IPS DF 4.7 (cell line): ENCODE measurements around the gene RNF150.

Experiments
- DNase-seq: peaks from one replicate; pipeline ENCODE4 v3.0.0-alpha.2; 2013; ENCODE audit warnings: low spot score; ENCODE audit errors: extremely low read depth

Gene RNF150

DNA sequence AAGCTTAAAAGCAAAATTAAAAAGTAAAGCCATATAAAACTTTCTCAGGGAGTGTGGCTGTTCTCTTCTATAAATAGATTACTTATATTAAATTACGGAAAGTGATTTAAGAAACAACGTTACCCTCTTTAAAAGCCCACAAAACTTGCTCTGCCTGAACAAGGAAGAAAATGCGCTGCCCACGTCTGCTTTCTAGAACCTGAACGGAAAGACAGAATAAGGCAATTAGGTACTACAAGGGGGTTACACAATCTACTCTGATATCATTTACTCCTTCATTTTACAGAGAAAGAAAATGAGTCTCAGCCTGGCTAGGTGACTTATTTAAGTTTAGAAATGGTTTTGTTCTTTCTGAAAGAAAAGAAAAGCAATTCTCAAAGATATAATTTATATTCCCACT lies 147.2 kb downstream of the RNF150 start:
- DNase-seq: no peak

DNA sequence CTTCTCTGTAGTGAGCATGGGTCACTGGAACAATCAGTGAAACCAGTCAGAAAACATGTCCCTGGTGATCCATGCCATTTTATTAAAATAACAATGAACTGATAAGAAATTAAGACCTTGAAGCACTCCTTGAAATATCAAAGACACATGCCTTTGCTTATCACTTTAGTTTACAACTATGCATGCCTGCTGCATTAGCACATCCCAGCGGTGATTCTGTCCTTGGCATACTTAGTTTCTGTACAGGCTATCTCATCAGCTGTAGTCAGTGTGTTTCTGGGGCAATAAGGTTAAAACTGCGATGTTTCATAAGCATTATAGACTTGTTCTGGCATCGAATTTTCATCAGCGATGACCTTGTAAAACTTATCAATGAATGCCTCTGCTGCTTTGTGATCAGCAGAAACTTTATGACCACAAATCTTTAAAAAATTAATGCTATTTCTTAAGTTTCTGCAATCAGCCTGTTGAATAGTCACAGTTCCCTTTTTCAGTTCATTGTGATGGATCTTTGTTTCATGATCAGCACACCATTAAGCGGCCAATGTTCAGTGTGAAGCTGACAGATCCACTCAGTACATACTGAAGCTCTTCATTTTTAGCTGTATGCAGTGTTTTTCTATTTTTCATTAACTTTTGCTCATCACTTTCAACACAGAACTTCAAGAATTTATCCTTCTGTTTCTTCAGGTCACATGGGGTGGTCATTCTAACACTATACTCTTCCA lies 150.5 kb downstream of the RNF150 start:
- no peak for DNase-seq

GRCh38 chr4:140980426-140981200 lies 152.7 kb downstream of the RNF150 start:
- no peak for DNase-seq

DNA sequence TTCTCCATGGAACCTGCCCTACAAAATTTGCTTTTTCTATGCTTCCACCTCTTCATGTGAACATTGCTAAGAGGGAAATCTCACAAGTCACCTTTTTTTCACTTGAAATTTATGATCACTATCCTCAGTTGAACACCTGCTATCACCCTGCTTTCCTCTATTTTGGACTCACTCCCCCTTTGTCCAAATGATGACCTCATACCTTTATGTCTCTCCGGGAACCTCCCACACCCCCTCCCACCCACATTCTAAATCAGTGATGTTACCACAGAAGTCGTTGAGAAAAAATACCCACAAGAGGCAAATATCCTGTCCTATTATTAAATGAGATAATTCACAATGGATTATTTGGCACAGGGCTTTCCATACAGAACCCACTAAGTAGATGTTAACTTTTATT lies 156.5 kb downstream of the RNF150 start:
- DNase-seq: no peak

DNA sequence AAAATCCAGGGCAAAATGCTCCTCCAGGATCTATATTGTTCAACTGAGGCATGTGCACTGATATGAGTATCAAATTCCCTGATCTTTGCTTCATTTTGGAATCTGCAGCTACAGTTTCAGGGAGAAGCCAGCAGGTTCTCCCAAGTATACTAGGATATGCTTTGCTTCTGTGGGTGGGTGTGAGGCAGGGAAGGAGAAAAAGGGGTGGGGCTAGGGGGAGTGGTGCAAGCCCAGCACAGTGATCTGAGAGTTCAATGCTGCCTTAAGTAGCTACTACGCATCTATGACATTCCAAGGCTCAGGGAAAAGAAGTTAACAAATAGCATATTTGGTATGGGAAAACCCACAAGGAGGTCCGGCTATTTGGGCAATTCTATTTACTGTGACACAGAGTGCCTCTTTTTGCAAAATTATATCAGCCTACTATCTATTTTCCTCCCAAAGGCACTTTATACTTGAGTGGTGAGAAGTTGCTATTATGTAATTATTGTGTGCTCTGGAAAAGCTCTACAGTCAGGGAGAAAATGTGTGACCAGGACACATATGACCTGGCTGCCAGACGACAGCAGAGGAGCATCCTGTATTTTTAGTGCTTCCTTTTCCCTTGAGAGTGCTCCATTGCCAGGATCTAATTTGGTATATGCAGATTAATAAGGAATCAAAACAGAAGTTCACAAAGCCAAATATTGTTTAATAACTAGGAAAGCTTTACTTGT lies 162.0 kb downstream of the RNF150 start:
- DNase-seq: no peak

DNA sequence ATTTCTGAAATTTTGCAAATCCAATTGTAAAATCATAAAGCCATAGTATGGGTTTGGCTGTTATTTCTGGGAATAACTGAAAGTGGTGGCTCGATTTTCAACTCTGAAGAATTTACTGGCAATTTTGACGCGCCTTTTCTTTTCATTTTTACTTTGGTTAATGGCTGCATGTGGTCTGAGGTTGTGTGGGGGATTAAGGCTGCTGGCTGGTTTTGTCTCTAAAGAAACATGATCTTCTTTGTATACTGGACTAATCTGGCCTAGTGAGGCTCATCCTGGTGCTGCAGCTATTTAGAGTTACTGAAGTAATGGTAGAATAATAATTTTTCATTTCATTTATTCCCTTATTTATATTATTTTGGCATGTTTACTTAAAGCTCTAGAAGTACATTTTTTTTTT lies 164.0 kb downstream of the RNF150 start:
- no peak for DNase-seq

DNA sequence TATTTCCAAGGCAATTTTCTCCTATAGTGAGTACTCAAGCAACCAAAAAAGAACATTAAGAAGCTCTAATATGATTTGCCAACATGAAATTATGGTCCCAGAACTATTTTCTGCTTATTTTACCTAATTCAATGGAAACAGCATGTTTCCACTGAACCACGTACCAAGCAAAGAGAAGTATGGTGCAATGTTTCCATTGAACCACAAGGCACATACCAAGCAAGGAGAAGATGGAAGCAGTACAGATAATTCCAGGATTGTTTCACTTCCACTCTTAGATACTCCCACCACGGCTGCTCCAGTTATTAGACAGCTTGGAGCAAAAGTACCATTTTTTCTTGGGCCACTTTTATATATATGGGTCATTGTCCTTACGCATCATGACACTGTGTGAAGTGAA lies 164.9 kb downstream of the RNF150 start:
- DNase-seq: no peak

DNA sequence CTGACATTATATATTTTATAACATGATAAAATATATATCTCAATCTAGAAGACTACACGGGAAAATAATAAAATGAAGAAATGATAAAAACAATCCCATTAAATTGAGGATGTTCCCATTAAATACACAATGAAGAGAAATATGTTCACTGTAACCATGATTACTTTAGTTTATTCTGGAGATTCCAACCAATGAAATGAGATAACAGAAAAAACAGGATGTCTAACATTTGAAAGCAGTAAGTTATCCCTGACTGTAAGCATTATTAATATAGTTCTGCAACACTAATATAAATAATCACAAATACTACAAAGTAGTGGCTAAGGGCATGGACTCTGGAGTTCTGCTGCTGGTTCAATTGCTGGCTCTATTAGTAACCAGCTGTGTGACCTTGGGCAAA lies 169.4 kb downstream of the RNF150 start:
- no peak for DNase-seq

GRCh38 chr4:140955641-140956040 lies 177.6 kb downstream of the RNF150 start:
- DNase-seq: no peak

DNA sequence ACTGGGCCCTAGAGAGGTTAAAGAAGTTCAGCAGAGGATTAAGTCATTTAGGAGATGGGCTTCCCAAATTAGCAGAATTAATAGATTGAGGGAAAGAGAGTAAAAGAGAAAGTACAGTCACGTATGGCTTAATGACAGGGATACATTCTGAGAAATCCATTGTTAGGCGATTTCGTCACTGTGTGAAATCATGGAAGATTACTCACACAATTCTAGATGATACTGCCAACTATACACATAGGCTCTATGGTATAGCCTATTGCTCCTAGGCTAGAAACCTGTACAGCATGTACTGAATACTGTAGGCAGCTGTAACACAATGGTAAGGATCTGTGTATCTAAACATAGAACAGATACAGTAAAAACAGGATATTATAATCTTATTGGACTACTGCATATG lies 180.6 kb downstream of the RNF150 start:
- DNase-seq: no peak

- no peak for DNase-seq
Measured at GRCh38 chr4:140947506-140947905, 185.8 kb downstream of the RNF150 start.

DNA sequence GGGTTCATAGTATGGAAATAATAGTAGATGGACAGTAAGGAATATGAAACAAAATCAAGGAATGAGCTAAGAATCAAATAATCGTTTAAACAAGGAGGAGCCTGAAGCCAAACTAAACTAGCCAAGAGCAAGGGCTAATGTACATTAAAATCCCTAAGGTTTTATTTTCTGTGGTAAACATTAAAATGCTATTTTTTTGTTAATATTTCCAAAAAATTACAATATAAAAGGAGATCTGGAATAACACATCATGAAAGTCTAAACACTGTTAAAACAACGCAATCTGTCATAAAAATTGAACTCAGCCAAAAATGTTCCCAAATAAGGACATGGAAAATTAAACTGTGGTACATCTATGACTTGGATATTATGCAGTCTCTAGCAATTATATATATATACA lies 188.2 kb downstream of the RNF150 start:
- DNase-seq: no peak

- no peak for DNase-seq
Measured at GRCh38 chr4:140944572-140944971, 188.7 kb downstream of the RNF150 start.

DNA sequence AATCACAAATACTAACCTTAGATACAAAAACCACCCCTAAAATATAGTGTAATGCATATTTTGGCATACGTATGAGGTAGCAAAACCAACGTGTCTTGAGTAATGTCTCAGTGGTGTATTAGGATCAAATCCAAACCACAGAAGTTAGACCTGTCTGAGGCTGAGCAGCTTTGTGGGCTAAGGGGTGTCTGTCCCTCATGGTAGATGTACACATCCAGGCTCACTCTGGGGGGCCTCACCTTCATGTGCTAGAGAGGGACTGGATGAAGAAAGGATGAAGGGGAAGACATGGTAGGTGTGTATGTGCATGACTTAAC lies 189.1 kb downstream of the RNF150 start:
- no peak for DNase-seq

DNA sequence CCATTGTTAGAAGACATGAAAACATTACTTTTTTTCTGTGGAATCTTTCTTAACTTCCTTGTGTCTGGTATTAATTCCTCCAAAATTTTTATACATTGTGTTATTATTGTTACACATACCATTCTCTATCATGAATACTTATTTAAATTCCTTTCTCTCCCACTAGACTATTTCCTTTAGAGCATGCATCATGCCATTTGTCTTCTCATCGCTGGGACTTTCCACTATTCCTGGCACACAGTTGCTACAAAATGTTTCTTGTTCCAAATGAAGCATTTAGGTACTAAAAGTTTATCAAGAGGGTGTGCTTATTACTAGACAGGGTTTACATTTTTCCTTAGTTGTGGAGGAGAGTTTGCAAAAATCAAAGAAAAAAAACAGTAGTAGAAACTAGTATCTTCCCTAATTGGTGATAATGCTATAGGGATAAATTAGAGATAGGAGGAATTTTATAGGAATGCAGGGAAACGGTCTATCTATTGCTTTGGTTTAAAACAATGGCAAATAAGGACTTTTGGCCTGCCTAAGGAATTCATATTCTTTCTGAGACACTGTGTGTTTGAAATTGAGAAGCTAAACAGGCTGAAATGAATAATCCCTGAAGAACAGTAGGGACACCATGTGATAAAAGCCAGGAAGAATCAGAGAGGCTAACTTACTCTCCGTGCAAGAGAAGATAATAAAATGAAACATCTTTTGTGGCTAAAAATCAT lies 189.6 kb downstream of the RNF150 start:
- DNase-seq: no peak

GRCh38 chr4:140940589-140940988 lies 192.7 kb downstream of the RNF150 start:
- DNase-seq: no peak

- no peak for DNase-seq
Measured at GRCh38 chr4:140937866-140938265, 195.4 kb downstream of the RNF150 start.

DNA sequence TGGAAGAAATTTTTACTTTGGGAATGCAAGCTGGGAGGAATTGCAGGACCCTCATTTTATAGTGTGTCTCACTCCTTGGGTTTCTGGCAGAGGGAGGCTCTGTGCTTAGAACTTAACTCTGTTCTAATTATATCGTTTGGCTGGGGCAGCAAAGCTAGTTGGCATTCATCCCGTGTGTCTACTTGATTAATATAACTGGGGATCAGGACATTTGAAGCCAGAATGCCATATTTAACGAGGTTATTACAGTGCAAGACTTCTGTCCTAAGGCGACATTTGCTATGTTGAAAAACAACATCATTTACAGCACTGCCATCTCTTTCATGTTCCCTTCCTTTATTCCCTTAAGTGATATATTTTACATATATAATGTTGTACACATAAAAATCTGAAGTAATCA lies 198.0 kb downstream of the RNF150 start:
- DNase-seq: no peak

GRCh38 chr4:140932501-140933045 lies 200.7 kb downstream of the RNF150 start:
- DNase-seq: no peak

GRCh38 chr4:140931911-140932310 lies 201.4 kb downstream of the RNF150 start:
- DNase-seq: no peak

- no peak for DNase-seq
Measured at GRCh38 chr4:140930557-140930956, 202.7 kb downstream of the RNF150 start.

DNA sequence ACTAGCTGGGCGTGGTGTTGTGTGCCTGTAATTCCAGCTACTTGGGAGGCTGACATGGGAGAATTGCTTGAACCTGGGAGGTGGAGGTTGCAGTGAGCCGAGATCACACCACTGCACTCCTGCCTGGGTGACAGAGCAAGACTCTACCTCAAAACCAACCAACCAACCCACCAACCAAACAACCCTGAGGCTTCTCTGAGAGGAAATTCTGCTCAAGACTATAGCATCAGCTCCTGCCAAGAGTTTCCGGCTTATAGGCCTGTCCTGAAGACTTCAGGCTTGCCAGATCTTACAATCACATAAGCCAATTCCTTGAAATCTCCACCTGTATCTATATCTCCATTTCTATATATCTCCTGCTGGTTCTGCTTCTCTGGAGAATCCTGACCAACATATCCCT lies 203.3 kb downstream of the RNF150 start:
- DNase-seq: no peak
